ENCODE data around the gene DACT3.

The DACT3 gene

GRCh38 chr19:46604781-46605355 is 56.1 kb downstream of the DACT3 start:
- Histone ChIP-seq H3K36me3 (peaks cover 64% of the 10 kb centered on the region), H3K27me3 (ENCODE audit: insufficient read depth, low read depth, severe bottlenecking) (no peaks in the 10 kb centered on the region), H3K27ac (no peak overlapping the region), H3K4me3 (ENCODE audit: low read depth, low read length) (no peak overlapping the region), H3K9me3 (ENCODE audit: severe bottlenecking) (peaks cover 5% of the 10 kb centered on the region)
- no peak for DNase-seq
- TF ChIP-seq CTCF (IDR thresholded peaks at IDR 0.05; ENCODE audit: low read depth, low read length): no peak

GRCh38 chr19:46603752-46604231 is 57.2 kb downstream of the DACT3 start:
- no peak overlapping the region for H3K4me3 ChIP-seq (ENCODE audit: low read depth, low read length)
- no peaks in the 10 kb centered on the region for H3K27me3 ChIP-seq (ENCODE audit: insufficient read depth, low read depth, severe bottlenecking)
- no peak overlapping the region for H3K27ac ChIP-seq
- TF ChIP-seq CTCF (IDR thresholded peaks at IDR 0.05; ENCODE audit: low read depth, low read length): no peak
- peaks cover 16% of the 10 kb centered on the region for H3K9me3 ChIP-seq (ENCODE audit: severe bottlenecking)
- no peak for DNase-seq
- H3K36me3 ChIP-seq: peaks cover 53% of the 10 kb centered on the region

- H3K27ac ChIP-seq: peak overlapping the region; percentile 4; the same call in 1 of the 2 replicates
- peaks cover 22% of the 10 kb centered on the region for H3K9me3 ChIP-seq (ENCODE audit: severe bottlenecking)
- peaks cover 48% of the 10 kb centered on the region for H3K36me3 ChIP-seq
- H3K27me3 ChIP-seq (ENCODE audit: insufficient read depth, low read depth, severe bottlenecking): no peaks in the 10 kb centered on the region
- H3K4me3 ChIP-seq (ENCODE audit: low read depth, low read length): no peak overlapping the region
- no peak for TF ChIP-seq CTCF (IDR thresholded peaks at IDR 0.05; ENCODE audit: low read depth, low read length)
- no peak for DNase-seq
Observed at GRCh38 chr19:46603195-46603637, 57.8 kb downstream of the DACT3 start.

- TF ChIP-seq CTCF (IDR thresholded peaks at IDR 0.05; ENCODE audit: low read depth, low read length): no peak
- H3K9me3 ChIP-seq (ENCODE audit: severe bottlenecking): peaks cover 24% of the 10 kb centered on the region
- H3K27ac ChIP-seq: peak overlapping the region; percentile 4; the same call in 1 of the 2 replicates
- DNase-seq: no peak
- peaks cover 41% of the 10 kb centered on the region for H3K36me3 ChIP-seq
- no peaks in the 10 kb centered on the region for H3K27me3 ChIP-seq (ENCODE audit: insufficient read depth, low read depth, severe bottlenecking)
- peak overlapping the region; percentile 100 for H3K4me3 ChIP-seq (ENCODE audit: low read depth, low read length)
Observed at GRCh38 chr19:46602392-46603194, 58.4 kb downstream of the DACT3 start.

- DNase-seq: no peak
- no peaks in the 10 kb centered on the region for H3K27me3 ChIP-seq (ENCODE audit: insufficient read depth, low read depth, severe bottlenecking)
- no peak for TF ChIP-seq CTCF (IDR thresholded peaks at IDR 0.05; ENCODE audit: low read depth, low read length)
- H3K36me3 ChIP-seq: peaks cover 33% of the 10 kb centered on the region
- peaks cover 24% of the 10 kb centered on the region for H3K9me3 ChIP-seq (ENCODE audit: severe bottlenecking)
- H3K4me3 ChIP-seq (ENCODE audit: low read depth, low read length): peak within 1 kb of the TSS; percentile 100
- peak within 1 kb of the TSS; percentile 99 for H3K27ac ChIP-seq
Observed at GRCh38 chr19:46601318-46602224, 59.4 kb downstream of the DACT3 start, which contains the start of gene CALM3. CALM3 (plus strand) TSS chr19:46601330; CDS start chr19:46601435, 105 bp downstream.
